Fibroblast of skin of abdomen (primary cell): ENCODE data around the gene CHST9.

Source experiments
- DNase-seq: peaks from one replicate; pipeline ENCODE4 v3.0.0-alpha.2; 2013

CHST9 gene

DNA sequence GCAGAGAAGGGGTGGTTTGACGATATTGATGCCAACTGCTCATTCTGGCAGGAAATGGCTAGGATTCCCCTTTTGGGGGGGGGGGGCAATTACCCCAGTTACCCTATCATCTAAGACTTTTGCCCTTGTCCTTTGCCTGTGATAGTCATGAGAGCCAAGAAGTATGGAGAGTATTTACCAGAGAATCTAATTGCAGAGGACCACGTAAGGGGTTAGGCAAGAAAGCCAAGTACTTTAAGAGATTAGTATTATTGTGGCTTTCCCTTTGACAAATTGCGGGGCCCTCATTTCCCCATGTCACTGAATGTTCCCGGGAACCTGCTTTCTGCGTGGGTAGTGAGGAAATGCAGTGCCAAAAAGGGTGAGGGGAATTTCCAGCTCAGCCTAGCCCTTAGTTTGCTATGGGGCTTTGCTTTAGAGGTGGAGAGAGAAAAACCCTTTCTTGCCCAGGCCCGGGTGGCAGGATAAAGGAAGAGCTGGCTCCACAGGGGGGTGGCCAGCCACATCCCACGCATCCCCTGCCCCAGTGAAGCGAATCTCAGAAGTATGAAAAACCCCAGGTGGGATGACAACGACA, 321.1 kb downstream of the CHST9 start:
- DNase-seq: no peak

DNA sequence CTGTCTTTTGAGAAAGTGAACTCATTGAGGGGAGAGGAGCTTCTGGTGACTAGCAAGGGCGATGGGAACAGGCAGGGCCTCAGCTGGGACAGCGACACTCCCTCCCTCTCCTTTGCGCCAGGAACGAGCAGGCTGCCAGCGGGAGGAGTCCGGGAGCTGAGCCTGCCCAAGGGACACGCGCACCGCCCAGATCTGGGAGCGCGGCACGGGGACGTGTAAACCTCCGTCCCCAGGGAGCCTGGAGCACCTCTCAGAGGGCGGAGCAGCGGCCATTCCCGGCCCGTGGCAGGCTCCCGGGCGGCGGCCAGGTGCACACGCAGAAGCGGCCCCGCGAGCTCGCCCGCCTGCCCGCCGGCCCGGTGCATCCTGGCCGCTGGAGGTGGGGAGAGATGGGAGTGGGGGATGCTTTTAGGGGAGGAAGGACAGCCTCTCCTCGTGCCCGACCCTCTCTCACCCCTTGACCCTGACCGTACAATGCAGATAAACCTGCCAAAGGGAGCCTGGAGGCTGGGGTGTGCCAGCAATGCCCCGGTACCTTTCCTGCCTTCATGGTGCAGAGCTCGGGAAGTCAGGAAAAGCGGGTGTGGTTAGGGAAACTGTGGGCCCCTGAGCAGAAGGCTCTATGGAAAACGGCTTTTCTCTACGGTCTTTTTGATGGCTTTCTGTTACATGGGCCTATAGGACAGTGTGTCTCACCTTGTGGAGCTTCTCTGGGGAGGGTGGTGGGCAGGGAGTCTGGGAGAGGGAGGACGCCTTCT, 321.8 kb downstream of the CHST9 start:
- no peak for DNase-seq

DNA sequence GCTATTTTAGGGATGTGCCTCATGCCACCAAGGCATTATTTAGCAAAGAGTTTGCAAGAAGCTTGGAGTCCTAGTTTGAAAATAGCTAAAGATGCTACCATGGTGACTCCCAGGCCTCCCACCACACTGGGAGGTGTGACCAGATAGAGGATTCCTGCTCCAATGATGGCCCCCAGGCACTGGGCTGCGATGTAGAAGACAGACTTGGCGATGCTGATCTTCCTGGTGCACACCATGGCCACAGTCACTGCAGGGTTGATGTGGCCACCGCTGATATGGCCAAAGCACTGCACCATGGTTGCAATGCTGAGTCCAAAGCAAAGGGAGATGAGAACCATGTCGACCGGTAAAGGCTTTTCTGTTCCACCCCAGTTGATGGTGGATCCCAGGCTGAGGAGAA, 323.0 kb downstream of the CHST9 start:
- no peak for DNase-seq
